DND-41 (cell line): ENCODE data around the gene FGFR2.

ENCODE experiments used
- ATAC-seq: fragments of 200-7000 bp; cut with Tn5 transposase; 3 replicates; pipeline ENCODE4 v1.9.1; 2021; ENCODE audit warnings: low read depth; ENCODE audit not compliant: insufficient read depth
- DNase-seq: peaks from one replicate; pipeline ENCODE4 v3.0.0-alpha.2; 2020
- H2AFZ ChIP-seq: 2 replicates; pipeline ENCODE4 v1.6.0; 2012; ENCODE audit warnings: low read depth, low read length
- H3K27ac ChIP-seq: 2 replicates; pipeline ENCODE4 v1.5.1; 2012; ENCODE audit warnings: low read length, inconsistent platforms
- H3K27me3 ChIP-seq: fragments of 200-600 bp; sonication (generic); 2 replicates; pipeline ENCODE4 v1.6.0; 2012; ENCODE audit warnings: low read length, mild to moderate bottlenecking, inconsistent platforms; ENCODE audit not compliant: insufficient read depth, poor library complexity
- H3K36me3 ChIP-seq: 2 replicates; pipeline ENCODE4 v1.5.1; 2012; ENCODE audit warnings: low read length, inconsistent platforms; ENCODE audit not compliant: insufficient read depth
- H3K4me1 ChIP-seq: 2 replicates; pipeline ENCODE4 v1.5.1; 2012; ENCODE audit warnings: mild to moderate bottlenecking, low read length; ENCODE audit not compliant: insufficient read depth
- H3K4me2 ChIP-seq: 2 replicates; pipeline ENCODE4 v1.6.0; 2012; ENCODE audit warnings: mild to moderate bottlenecking, moderate library complexity, low read length, inconsistent platforms; ENCODE audit not compliant: insufficient read depth
- H3K4me3 ChIP-seq, 2 experiments: fragments of 200-600 bp in 1 of 2; shearing (Covaris generic) in 1 of 2; 2 replicates each; pipeline ENCODE4 v1.5.1; 2012 to 2016; ENCODE audit warnings: inconsistent platforms in 2 of 2, low read length in 2 of 2, mild to moderate bottlenecking in 2 of 2, low read depth in 1 of 2, moderate library complexity in 1 of 2
- H3K79me2 ChIP-seq: 2 replicates; pipeline ENCODE4 v1.6.0; 2012; ENCODE audit warnings: low read length, inconsistent platforms; ENCODE audit not compliant: insufficient read depth
- H3K9ac ChIP-seq: 2 replicates; pipeline ENCODE4 v1.6.0; 2012; ENCODE audit warnings: low read depth, mild to moderate bottlenecking, inconsistent platforms, low read length, moderate library complexity
- H3K9me3 ChIP-seq: 2 replicates; pipeline ENCODE4 v1.5.1; 2012; ENCODE audit warnings: low read length, moderate library complexity, mild to moderate bottlenecking, inconsistent platforms; ENCODE audit not compliant: insufficient read depth, severe bottlenecking
- H4K20me1 ChIP-seq: 2 replicates; pipeline ENCODE4 v1.6.0; 2012; ENCODE audit warnings: low read length; ENCODE audit not compliant: insufficient read depth
- CTCF ChIP-seq: IDR thresholded peaks from 2 replicates; pipeline ENCODE4 v1.5.1; 2012; ENCODE audit warnings: borderline replicate concordance, low read length, moderate library complexity, mild to moderate bottlenecking; ENCODE audit not compliant: poor library complexity, severe bottlenecking; ENCODE audit errors: extremely low read depth
- EZH2 ChIP-seq: IDR thresholded peaks from 3 replicates; pipeline ENCODE4 v1.6.1; 2012; ENCODE audit warnings: borderline replicate concordance, low read depth, mild to moderate bottlenecking, moderate library complexity, low read length, inconsistent platforms; ENCODE audit not compliant: severe bottlenecking

FGFR2 gene

DNA sequence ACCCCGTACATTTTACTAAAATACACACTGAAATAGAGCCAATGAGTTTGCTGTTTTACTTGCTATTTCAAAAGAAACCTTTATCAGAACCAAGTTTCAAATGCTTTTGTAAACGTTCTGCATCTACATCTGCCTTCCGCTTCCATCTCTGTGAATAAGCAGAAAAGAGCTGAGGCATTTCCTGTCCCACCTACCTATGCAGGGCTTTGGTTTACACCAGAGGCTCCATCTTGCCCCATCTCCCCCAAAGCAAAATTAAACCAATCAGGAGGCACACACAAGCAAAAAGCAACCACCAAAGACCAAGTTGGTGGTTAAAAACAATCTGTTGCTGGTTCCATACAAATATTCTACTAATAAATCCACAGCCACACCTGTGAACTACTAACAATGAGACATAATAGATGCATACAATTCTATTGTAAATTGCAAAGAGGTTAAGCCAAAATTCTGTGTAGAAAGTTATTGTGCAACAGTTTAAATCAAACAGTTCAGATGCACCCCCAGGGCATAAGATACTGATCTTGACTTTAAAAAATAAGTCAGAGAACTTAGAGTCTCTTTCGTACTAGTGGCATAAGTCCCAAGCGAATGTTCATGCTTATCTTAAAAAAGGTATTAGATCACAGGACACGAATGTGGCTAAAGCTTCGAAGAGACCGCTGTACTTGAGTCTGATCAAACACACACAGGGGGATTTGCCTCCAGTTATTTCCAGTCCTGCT, 83.9 kb downstream of the FGFR2 start:
- Histone ChIP-seq H4K20me1 (no peaks in the 10 kb centered on the region), H3K27ac (no peak overlapping the region), H3K4me2 (no peak overlapping the region), H3K9ac (no peak overlapping the region), H3K4me3 (no peak overlapping the region), H2AFZ (no peak overlapping the region), H3K79me2 (no peaks in the 10 kb centered on the region), H3K36me3 (no peaks in the 10 kb centered on the region), H3K9me3 (no peaks in the 10 kb centered on the region), H3K4me1 (no peaks in the 10 kb centered on the region), H3K27me3 (no peaks in the 10 kb centered on the region)
- ATAC-seq = no peak
- TF ChIP-seq EZH2 = no peak
- TF ChIP-seq CTCF = no peak
- no peak for DNase-seq

- Histone ChIP-seq H4K20me1 (no peaks in the 10 kb centered on the region), H3K4me2 (no peak overlapping the region), H3K27me3 (no peaks in the 10 kb centered on the region), H3K9ac (no peak overlapping the region), H3K4me1 (no peaks in the 10 kb centered on the region), H3K9me3 (no peaks in the 10 kb centered on the region), H2AFZ (no peak overlapping the region), H3K79me2 (no peaks in the 10 kb centered on the region), H3K4me3 (no peak overlapping the region), H3K27ac (no peak overlapping the region), H3K36me3 (no peaks in the 10 kb centered on the region)
- ATAC-seq = no peak
- TF ChIP-seq CTCF = no peak
- TF ChIP-seq EZH2 = no peak
- DNase-seq = no peak
These were observed 86.3 kb downstream of the FGFR2 start for GRCh38 chr10:121511943-121512342.

- Histone ChIP-seq H3K9ac (no peak overlapping the region), H4K20me1 (no peaks in the 10 kb centered on the region), H3K79me2 (no peaks in the 10 kb centered on the region), H3K27me3 (no peaks in the 10 kb centered on the region), H3K9me3 (no peaks in the 10 kb centered on the region), H3K27ac (no peak overlapping the region), H3K36me3 (no peaks in the 10 kb centered on the region), H3K4me1 (no peaks in the 10 kb centered on the region), H3K4me3 (no peak overlapping the region), H2AFZ (no peak overlapping the region), H3K4me2 (no peak overlapping the region)
- no peak for ATAC-seq
- no peak for DNase-seq
- no peak for TF ChIP-seq EZH2
- no peak for TF ChIP-seq CTCF
These were observed 86.8 kb downstream of the FGFR2 start for GRCh38 chr10:121511460-121511859.
